Measurements from ENCODE around the gene PHKG2. TPM values are rescaled to one million over a fixed set of nuclear protein-coding genes. Genes with fewer than 3 reads are reported as not detected.

PHKG2 gene
- total RNA-seq, 1 donor from 2014 or later: 31.1 TPM

- H3K9me3 Mint-ChIP-seq (ENCODE audit: unreplicated experiment): no peaks in the 10 kb centered on the region
- no peak overlapping the region for H3K27ac Mint-ChIP-seq (ENCODE audit: unreplicated experiment)
- TF ChIP-seq CTCF (IDR thresholded peaks at IDR 0.05): no peak
- H3K4me1 Mint-ChIP-seq (ENCODE audit: unreplicated experiment): no peaks in the 10 kb centered on the region
- no peaks in the 10 kb centered on the region for H3K27me3 Mint-ChIP-seq (ENCODE audit: unreplicated experiment)
- H3K36me3 Mint-ChIP-seq (ENCODE audit: unreplicated experiment): peaks cover 59% of the 10 kb centered on the region
- no peak for DNase-seq (ENCODE audit: extremely low spot score, unreplicated experiment)
- no peak overlapping the region for H3K4me3 Mint-ChIP-seq (ENCODE audit: unreplicated experiment)
Observed at GRCh38 chr16:30722443-30722842, 25.8 kb upstream of the PHKG2 start.

- DNase-seq (ENCODE audit: extremely low spot score, unreplicated experiment): no peak
- no peak for TF ChIP-seq CTCF (IDR thresholded peaks at IDR 0.05)
- Mint-ChIP-seq H3K36me3 (ENCODE audit: unreplicated experiment) (peaks cover 58% of the 10 kb centered on the region), H3K4me3 (ENCODE audit: unreplicated experiment) (no peak overlapping the region), H3K27me3 (ENCODE audit: unreplicated experiment) (no peaks in the 10 kb centered on the region), H3K27ac (ENCODE audit: unreplicated experiment) (no peak overlapping the region), H3K9me3 (ENCODE audit: unreplicated experiment) (no peaks in the 10 kb centered on the region), H3K4me1 (ENCODE audit: unreplicated experiment) (no peaks in the 10 kb centered on the region)
Observed at GRCh38 chr16:30722916-30723315, 25.3 kb upstream of the PHKG2 start.

- H3K4me3 Mint-ChIP-seq (ENCODE audit: unreplicated experiment): no peak overlapping the region
- TF ChIP-seq CTCF (IDR thresholded peaks at IDR 0.05): no peak
- H3K9me3 Mint-ChIP-seq (ENCODE audit: unreplicated experiment): no peaks in the 10 kb centered on the region
Observed at GRCh38 chr16:30723725-30724355, 24.4 kb upstream of the PHKG2 start.

GRCh38 chr16:30724641-30725417, 23.4 kb upstream of the PHKG2 start:
- no peaks in the 10 kb centered on the region for H3K4me1 Mint-ChIP-seq (ENCODE audit: unreplicated experiment)
- no peaks in the 10 kb centered on the region for H3K9me3 Mint-ChIP-seq (ENCODE audit: unreplicated experiment)
- peaks cover 63% of the 10 kb centered on the region for H3K36me3 Mint-ChIP-seq (ENCODE audit: unreplicated experiment)
- DNase-seq (ENCODE audit: extremely low spot score, unreplicated experiment): no peak
- H3K27me3 Mint-ChIP-seq (ENCODE audit: unreplicated experiment): no peaks in the 10 kb centered on the region
- H3K27ac Mint-ChIP-seq (ENCODE audit: unreplicated experiment): no peak overlapping the region
- H3K4me3 Mint-ChIP-seq (ENCODE audit: unreplicated experiment): no peak overlapping the region
- no peak for TF ChIP-seq CTCF (IDR thresholded peaks at IDR 0.05)

More at GRCh38 chr16:30723725-30724355, 24.4 kb upstream of the PHKG2 start:
- Mint-ChIP-seq H3K27me3 (ENCODE audit: unreplicated experiment) (no peaks in the 10 kb centered on the region), H3K36me3 (ENCODE audit: unreplicated experiment) (peaks cover 61% of the 10 kb centered on the region), H3K4me1 (ENCODE audit: unreplicated experiment) (no peaks in the 10 kb centered on the region), H3K27ac (ENCODE audit: unreplicated experiment) (no peak overlapping the region)
- DNase-seq (ENCODE audit: extremely low spot score, unreplicated experiment): no peak

- H3K27ac Mint-ChIP-seq (ENCODE audit: unreplicated experiment): no peak overlapping the region
- no peak overlapping the region for H3K4me3 Mint-ChIP-seq (ENCODE audit: unreplicated experiment)
- no peaks in the 10 kb centered on the region for H3K9me3 Mint-ChIP-seq (ENCODE audit: unreplicated experiment)
- H3K4me1 Mint-ChIP-seq (ENCODE audit: unreplicated experiment): no peaks in the 10 kb centered on the region
- DNase-seq (ENCODE audit: extremely low spot score, unreplicated experiment): no peak
- no peaks in the 10 kb centered on the region for H3K27me3 Mint-ChIP-seq (ENCODE audit: unreplicated experiment)
- peaks cover 63% of the 10 kb centered on the region for H3K36me3 Mint-ChIP-seq (ENCODE audit: unreplicated experiment)
- TF ChIP-seq CTCF (IDR thresholded peaks at IDR 0.05): no peak
Observed at GRCh38 chr16:30725418-30725792, 22.8 kb upstream of the PHKG2 start.
